Upper lobe of right lung (tissue), 1 donor: ENCODE measurements around the gene F10. TPM values are rescaled to one million over a fixed set of nuclear protein-coding genes. Genes with fewer than 3 reads are reported as not detected.
A peak's percentile ranks its signal among the peaks of the same experiment; 100 is the strongest.

Experiments
- ATAC-seq: fragments of 200-7000 bp; cut with Tn5 transposase; one replicate; pipeline ENCODE4 v1.9.1; 2020; ENCODE audit warnings: mild to moderate bottlenecking, moderate library complexity
- DNase-seq: peaks from one replicate; pipeline ENCODE4 v3.0.0-alpha.2; 2020
- H3K27ac ChIP-seq: fragments of 200-600 bp; one replicate; pipeline ENCODE4 v1.8.0; 2022
- H3K27me3 ChIP-seq: fragments of 200-600 bp; one replicate; pipeline ENCODE4 v1.8.0; 2022; ENCODE audit warnings: mild to moderate bottlenecking
- H3K36me3 ChIP-seq: fragments of 200-600 bp; one replicate; pipeline ENCODE4 v1.8.0; 2022
- H3K4me1 ChIP-seq: fragments of 200-600 bp; one replicate; pipeline ENCODE4 v1.8.0; 2022
- H3K4me3 ChIP-seq: fragments of 200-600 bp; one replicate; pipeline ENCODE4 v1.8.0; 2022; ENCODE audit warnings: mild to moderate bottlenecking
- H3K9me3 ChIP-seq: fragments of 200-600 bp; one replicate; pipeline ENCODE4 v1.8.0; 2022
- intact Hi-C: fragments of 100-400 bp; cut with DNase I; formaldehyde crosslinking; loops from one replicate; pipeline ENCODE4 v1.11.0; 2022
- total RNA-seq: library from RNA; stranded (reverse); fragmentation: NEBNext Ultra II Directional; extraction: Animal tissue kit (Norgen Biotek cat#: 25700); gene quantifications from one replicate; pipeline ENCODE4 v1.2.1, GENCODE V29; 2021
- TF ChIP-seq, protein P1 (sequence below): fragments of 200-600 bp; IDR thresholded peaks from one replicate; pipeline ENCODE4 v1.8.0; 2022; ENCODE audit warnings: antibody characterized with exemption
- donor health status: DM: no; HTN: yes; CAD: no; lungs with severe emphysema.

The F10 gene
- total RNA-seq, 1 donor from 2014 or later, result 7.9 TPM

DNA sequence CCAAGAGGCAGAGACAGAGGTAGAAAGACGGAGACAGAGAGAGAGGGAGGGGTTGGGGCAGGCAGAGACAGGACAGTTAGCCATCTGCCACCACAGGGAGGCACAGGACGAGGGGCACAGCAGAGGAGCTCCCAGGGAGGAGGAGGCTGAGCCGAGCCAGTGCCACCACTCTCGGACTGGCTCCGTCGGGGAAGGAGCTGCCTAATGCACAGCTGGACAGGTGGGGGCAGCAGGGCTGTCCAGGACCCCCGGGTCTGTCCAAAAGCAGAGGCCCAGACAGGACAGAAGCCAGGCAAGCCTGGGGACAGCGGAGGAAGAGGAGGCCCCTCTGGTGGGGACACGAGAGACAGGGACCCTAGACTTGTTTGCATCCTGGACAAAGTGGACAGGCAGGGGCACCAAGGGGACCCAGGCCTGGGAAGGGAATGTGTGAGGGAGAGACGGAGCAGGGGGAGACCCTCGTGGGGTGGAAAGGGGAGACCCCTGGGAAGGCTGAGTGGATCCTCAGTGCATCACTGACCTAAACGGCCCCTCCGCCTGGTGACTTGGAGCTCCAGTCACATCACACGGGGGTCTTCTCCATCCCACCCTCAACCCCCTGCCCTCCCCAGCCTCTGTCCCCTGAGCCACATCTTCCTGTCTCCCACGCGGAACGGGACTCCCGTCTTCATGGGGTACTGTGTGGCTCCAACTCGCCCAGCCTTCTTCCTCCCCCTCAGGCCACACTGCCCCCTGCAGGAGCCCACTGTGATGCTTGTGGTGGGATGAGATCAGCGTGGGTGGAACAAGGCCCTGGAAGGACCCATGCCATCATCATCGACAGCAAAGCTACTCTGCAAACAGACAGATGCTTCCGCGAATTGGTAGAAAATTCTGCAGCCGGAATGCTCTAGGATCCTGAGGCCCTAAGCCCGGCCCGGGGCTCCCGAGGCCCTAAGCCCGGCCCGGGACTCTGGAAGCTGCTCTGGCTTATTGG lies 915 bp downstream of the F10 start:
- H3K36me3 ChIP-seq, result no peaks in the 10 kb centered on the region
- no peak for ATAC-seq
- H3K4me1 ChIP-seq, result no peaks in the 10 kb centered on the region
- H3K9me3 ChIP-seq, result no peaks in the 10 kb centered on the region
- DNase-seq, result no peak
- H3K4me3 ChIP-seq, result peak overlapping the region; percentile 38
- peak overlapping the region; percentile 47 for H3K27ac ChIP-seq
- intact Hi-C loops, result no loop called here
- H3K27me3 ChIP-seq, result no peaks in the 10 kb centered on the region
- TF ChIP-seq, protein P1, sequence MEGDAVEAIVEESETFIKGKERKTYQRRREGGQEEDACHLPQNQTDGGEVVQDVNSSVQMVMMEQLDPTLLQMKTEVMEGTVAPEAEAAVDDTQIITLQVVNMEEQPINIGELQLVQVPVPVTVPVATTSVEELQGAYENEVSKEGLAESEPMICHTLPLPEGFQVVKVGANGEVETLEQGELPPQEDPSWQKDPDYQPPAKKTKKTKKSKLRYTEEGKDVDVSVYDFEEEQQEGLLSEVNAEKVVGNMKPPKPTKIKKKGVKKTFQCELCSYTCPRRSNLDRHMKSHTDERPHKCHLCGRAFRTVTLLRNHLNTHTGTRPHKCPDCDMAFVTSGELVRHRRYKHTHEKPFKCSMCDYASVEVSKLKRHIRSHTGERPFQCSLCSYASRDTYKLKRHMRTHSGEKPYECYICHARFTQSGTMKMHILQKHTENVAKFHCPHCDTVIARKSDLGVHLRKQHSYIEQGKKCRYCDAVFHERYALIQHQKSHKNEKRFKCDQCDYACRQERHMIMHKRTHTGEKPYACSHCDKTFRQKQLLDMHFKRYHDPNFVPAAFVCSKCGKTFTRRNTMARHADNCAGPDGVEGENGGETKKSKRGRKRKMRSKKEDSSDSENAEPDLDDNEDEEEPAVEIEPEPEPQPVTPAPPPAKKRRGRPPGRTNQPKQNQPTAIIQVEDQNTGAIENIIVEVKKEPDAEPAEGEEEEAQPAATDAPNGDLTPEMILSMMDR, result no peak

DNA sequence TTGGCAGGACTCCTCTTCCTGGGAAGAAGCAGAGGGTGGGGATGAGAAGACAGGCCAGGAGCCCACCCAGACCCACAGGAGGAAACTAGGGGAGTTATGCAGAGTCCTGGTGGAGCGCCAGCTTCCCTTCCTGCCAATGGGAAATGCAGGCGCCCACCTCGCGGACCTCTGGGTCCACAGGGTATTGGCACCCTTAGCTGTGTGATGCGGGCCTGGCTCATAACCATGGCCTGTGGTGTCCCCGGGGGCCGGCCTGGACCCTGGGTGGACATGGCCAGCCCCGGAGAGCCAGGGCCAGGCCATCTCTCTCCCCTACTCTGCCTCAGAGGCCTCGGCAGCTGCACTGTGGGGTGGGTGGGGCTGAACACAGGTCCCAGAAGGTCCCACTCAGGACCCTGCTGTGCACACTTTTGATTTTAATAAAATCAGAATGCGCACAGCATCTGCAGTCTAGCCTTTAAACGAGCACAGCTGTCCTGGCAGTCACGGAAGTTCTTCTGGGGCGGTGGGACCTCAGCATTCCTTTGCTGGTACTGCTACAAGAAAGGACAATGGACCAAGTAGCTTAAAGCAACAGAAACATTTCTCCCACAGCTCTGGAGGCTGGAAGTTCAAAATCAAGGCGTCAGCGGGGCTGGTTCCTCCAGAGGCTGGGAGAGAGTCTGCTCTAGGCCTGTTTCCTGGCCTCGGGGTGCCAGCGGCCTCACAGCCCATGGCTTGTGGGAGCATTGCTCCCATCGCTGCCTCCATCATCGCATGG lies 1.8 kb downstream of the F10 start:
- no peak for ATAC-seq
- Histone ChIP-seq H3K27ac (no peak overlapping the region), H3K27me3 (peaks cover 3% of the 10 kb centered on the region), H3K36me3 (no peaks in the 10 kb centered on the region), H3K9me3 (no peaks in the 10 kb centered on the region), H3K4me1 (no peaks in the 10 kb centered on the region), H3K4me3 (no peak overlapping the region)
- TF ChIP-seq, protein P1, result no peak
- DNase-seq, result no peak
- intact Hi-C loops, result no loop called here

DNA sequence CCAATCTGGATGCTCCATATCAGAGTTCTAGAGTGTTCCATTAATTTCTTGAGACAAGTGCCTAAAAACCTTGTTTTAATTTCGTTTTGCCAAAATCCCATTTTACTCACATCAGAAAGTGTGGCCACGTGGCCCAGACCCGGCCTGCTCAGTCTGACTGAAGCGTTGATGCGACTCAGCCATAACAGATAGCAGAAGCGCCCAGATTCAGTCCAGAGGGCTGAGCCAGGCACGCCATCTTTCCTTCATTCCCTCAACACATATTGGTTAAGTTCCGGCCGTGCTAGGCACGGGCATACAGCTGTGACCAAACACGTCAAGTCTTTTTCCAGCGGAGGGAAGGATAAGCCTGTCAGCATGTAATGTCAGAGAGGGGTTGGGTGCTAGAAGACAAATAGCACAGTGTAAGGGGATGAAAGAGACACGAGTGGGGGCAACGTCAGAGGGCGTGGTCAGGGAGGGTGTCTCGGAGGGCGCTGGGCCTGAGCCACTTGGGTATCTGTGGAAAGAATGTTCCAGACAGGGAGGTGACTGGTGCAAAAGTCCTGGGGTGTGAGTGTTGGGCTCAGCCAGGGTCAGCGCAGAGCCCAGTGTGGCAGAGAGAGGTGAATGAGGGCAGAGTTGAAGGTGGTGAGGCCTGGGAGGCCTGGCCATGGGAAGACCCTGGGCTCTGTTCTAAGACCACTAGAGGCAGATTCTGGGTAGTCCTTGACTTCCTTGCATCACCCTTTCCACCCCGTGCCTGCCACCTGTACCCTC lies 3.1 kb downstream of the F10 start:
- Histone ChIP-seq H3K4me3 (no peak overlapping the region), H3K36me3 (no peaks in the 10 kb centered on the region), H3K9me3 (no peaks in the 10 kb centered on the region), H3K27ac (no peak overlapping the region), H3K4me1 (no peaks in the 10 kb centered on the region), H3K27me3 (peaks cover 12% of the 10 kb centered on the region)
- ATAC-seq, result no peak
- TF ChIP-seq, protein P1, result no peak
- intact Hi-C loops, result no loop called here
- peak; percentile 33 for DNase-seq

DNA sequence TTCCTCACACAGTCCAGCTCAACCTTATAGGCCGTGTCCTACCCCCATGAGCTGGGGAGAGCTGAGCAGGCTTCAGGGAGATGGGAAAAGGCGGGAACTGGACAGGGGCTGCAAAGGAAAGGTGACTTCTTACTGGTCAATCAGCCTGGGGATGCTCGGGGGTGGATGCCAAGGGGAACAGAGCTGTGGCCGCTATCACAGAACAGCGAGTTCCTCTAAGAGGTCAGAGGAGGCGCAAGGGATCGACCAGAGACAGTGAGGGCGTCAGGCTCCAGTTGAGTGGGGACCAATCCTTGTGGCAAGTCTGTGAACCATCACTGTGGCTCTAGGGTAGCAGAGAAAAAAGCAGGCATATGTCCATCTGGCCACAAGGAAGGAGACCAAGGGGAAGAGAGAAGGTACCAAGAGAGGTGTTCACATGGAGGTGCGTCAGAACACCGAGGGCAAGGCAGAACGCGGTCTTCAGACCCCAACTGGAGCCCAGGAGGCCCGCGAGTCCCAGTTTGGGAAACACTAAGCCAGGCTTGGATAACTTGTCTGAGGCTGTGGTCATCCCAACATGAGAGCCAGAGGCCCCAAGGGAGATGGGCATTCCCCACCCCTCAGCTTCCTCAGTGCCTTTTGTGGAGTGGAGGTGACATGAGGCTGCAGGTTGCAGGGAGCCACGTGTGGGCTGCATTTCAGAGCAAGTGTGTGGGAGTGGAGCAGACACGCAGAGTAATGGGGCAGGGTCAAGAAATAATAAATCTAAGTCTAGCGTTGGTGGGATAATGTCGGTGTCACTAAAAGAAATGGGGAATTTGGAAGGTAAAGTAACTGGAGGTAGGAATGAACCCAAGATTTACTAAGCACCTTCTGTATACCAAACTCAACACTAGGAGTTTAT lies 3.9 kb downstream of the F10 start:
- DNase-seq, result peak; percentile 51
- Histone ChIP-seq H3K4me3 (no peak overlapping the region), H3K27ac (no peak overlapping the region), H3K36me3 (no peaks in the 10 kb centered on the region), H3K27me3 (peaks cover 12% of the 10 kb centered on the region), H3K4me1 (no peaks in the 10 kb centered on the region), H3K9me3 (no peaks in the 10 kb centered on the region)
- intact Hi-C loops, result no loop called here
- ATAC-seq, result no peak
- TF ChIP-seq, protein P1, result no peak

DNA sequence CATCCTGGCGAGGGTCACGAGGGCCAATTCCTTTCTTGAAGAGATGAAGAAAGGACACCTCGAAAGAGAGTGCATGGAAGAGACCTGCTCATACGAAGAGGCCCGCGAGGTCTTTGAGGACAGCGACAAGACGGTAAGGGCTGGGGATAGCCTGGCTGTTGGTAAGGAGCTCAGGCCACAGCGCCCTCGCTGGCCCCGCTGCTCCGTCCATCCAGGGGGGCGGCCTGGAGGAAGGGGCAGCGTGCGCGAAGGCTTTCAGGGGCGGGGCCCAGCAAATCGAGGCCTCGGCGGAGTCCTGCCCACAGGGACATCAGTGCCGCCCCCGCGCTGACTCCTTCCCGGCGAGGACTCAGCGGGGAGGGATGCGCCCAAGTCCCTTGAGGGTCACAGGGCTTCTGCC lies 6.9 kb downstream of the F10 start:
- DNase-seq, result no peak
- ATAC-seq, result no peak
- no peaks in the 10 kb centered on the region for H3K9me3 ChIP-seq
- intact Hi-C loops, result no loop called here
- TF ChIP-seq, protein P1, result no peak
- H3K4me3 ChIP-seq, result no peak overlapping the region
- H3K27me3 ChIP-seq, result peaks cover 12% of the 10 kb centered on the region
- no peaks in the 10 kb centered on the region for H3K4me1 ChIP-seq
- no peak overlapping the region for H3K27ac ChIP-seq
- H3K36me3 ChIP-seq, result no peaks in the 10 kb centered on the region
